Fibroblast of lung (primary cell): ENCODE measurements around the gene SLC2A5. TPM values are rescaled to one million over a fixed set of nuclear protein-coding genes. Genes with fewer than 3 reads are reported as not detected.

ENCODE experiments used
- DNase-seq, 2 donors: peaks; one replicate each; pipeline versions ENCODE4 v3.0.0 to v3.0.0-alpha.2; 2010; ENCODE audit warnings: low read depth in 2 of 2
- H2AFZ ChIP-seq: 2 replicates; pipeline ENCODE4 v1.5.1; 2012; ENCODE audit warnings: low read length, control low read depth, inconsistent platforms
- H3K27ac ChIP-seq: 2 replicates; pipeline ENCODE4 v1.5.1; 2011; ENCODE audit warnings: low read length, control low read depth; ENCODE audit not compliant: insufficient read depth
- H3K27me3 ChIP-seq: 2 replicates; pipeline ENCODE4 v1.5.1; 2011; ENCODE audit warnings: mild to moderate bottlenecking, low read length; ENCODE audit not compliant: control insufficient read depth, insufficient read depth
- H3K36me3 ChIP-seq: 2 replicates; pipeline ENCODE4 v1.5.1; 2011; ENCODE audit warnings: low read length; ENCODE audit not compliant: control insufficient read depth, insufficient read depth
- H3K4me1 ChIP-seq: 2 replicates; pipeline ENCODE4 v1.5.1; 2011; ENCODE audit warnings: low read length; ENCODE audit not compliant: control insufficient read depth, insufficient read depth; ENCODE audit errors: extremely low read depth
- H3K4me2 ChIP-seq: 2 replicates; pipeline ENCODE4 v1.5.1; 2011; ENCODE audit warnings: low read length, control low read depth; ENCODE audit not compliant: insufficient read depth; ENCODE audit errors: extremely low read depth
- H3K4me3 ChIP-seq, 4 experiments: fragments of 200-600 bp in 1 of 4; sonication (generic) in 1 of 4; replicated peaks in 1 of 4; 2 replicates each; pipeline ENCODE4 v1.5.1; 2011 to 2016; ENCODE audit warnings: low read length in 4 of 4, low read depth in 3 of 4, mild to moderate bottlenecking in 3 of 4, control low read depth in 2 of 4, inconsistent platforms in 1 of 4, mixed read lengths in 1 of 4; ENCODE audit not compliant: insufficient read depth in 1 of 4; ENCODE audit errors: control extremely low read depth in 1 of 4
- H3K79me2 ChIP-seq: 2 replicates; pipeline ENCODE4 v1.5.1; 2012; ENCODE audit warnings: mild to moderate bottlenecking, low read length, inconsistent platforms; ENCODE audit not compliant: control insufficient read depth, insufficient read depth
- H3K9ac ChIP-seq: 2 replicates; pipeline ENCODE4 v1.5.1; 2011; ENCODE audit warnings: mild to moderate bottlenecking, low read length, control low read depth; ENCODE audit not compliant: insufficient read depth
- H3K9me3 ChIP-seq: 2 replicates; pipeline ENCODE4 v1.5.1; 2012; ENCODE audit warnings: low read depth, low read length; ENCODE audit not compliant: control insufficient read depth, insufficient read depth
- H4K20me1 ChIP-seq: 2 replicates; pipeline ENCODE4 v1.5.1; 2011; ENCODE audit warnings: low read length; ENCODE audit not compliant: control insufficient read depth, insufficient read depth; ENCODE audit errors: extremely low read depth
- CTCF ChIP-seq, 2 donors: IDR thresholded peaks in 1 of 2; conservative IDR thresholded peaks in 1 of 2; 1 replicate in 1 of 2; 2 replicates in 1 of 2; pipeline ENCODE4 v1.5.1; 2011 to 2012; ENCODE audit warnings: low read length in 2 of 2, control low read depth in 1 of 2, inconsistent platforms in 1 of 2, low read depth in 1 of 2, mild to moderate bottlenecking in 1 of 2
- EZH2 ChIP-seq: IDR thresholded peaks from 2 replicates; pipeline ENCODE4 v1.5.1; 2012; ENCODE audit warnings: low read length, control low read depth, mild to moderate bottlenecking; ENCODE audit errors: missing control alignments
- polyA plus RNA-seq, 2 donors: library from polyadenylated mRNA; depleted of rRNA in 1 of 2; stranded (reverse) in 1 of 2; unstranded in 1 of 2; fragments of >200 nt; gene quantifications; 2 replicates each; pipeline ENCODE4 v1.2.1, GENCODE V29; 2011 to 2012; ENCODE audit warnings: missing spikeins in 1 of 2
- total RNA-seq: library from RNA; depleted of rRNA; stranded (reverse); fragments of >200 nt; gene quantifications from 2 replicates; pipeline ENCODE4 v1.2.1, GENCODE V29; 2014

SLC2A5 gene
- total and polyA plus RNA-seq, 2 donors (not counting 1 experiment from before 2014, with no cell fraction given), result 0.83 to 5.8 TPM

GRCh38 chr1:9112961-9113880 lies 43.8 kb upstream of the SLC2A5 start:
- H3K4me2 ChIP-seq, result no peak overlapping the region
- no peak overlapping the region for H2AFZ ChIP-seq
- H4K20me1 ChIP-seq, result no peaks in the 10 kb centered on the region
- H3K9ac ChIP-seq, result no peak overlapping the region
- no peak overlapping the region for H3K27ac ChIP-seq
- no peak for DNase-seq
- no peak overlapping the region for H3K4me3 ChIP-seq
- H3K27me3 ChIP-seq, result no peaks in the 10 kb centered on the region
- TF ChIP-seq EZH2, result no peak
- no peak for TF ChIP-seq CTCF (conservative IDR thresholded peaks at IDR 0.05 in 1 of 2, IDR thresholded peaks at IDR 0.05 in 1 of 2; ENCODE audit: low read depth in 1 of 2, low read length in 2 of 2)
- H3K36me3 ChIP-seq, result no peaks in the 10 kb centered on the region
- H3K4me1 ChIP-seq, result no peaks in the 10 kb centered on the region
- no peaks in the 10 kb centered on the region for H3K9me3 ChIP-seq
- no peaks in the 10 kb centered on the region for H3K79me2 ChIP-seq

- no peaks in the 10 kb centered on the region for H4K20me1 ChIP-seq
- no peak overlapping the region for H3K4me2 ChIP-seq
- H3K36me3 ChIP-seq, result no peaks in the 10 kb centered on the region
- no peak for DNase-seq
- no peak overlapping the region for H2AFZ ChIP-seq
- no peaks in the 10 kb centered on the region for H3K27me3 ChIP-seq
- H3K4me1 ChIP-seq, result no peaks in the 10 kb centered on the region
- no peaks in the 10 kb centered on the region for H3K79me2 ChIP-seq
- H3K4me3 ChIP-seq, result no peak overlapping the region
- no peak overlapping the region for H3K27ac ChIP-seq
- TF ChIP-seq CTCF (conservative IDR thresholded peaks at IDR 0.05 in 1 of 2, IDR thresholded peaks at IDR 0.05 in 1 of 2; ENCODE audit: low read depth in 1 of 2, low read length in 2 of 2), result no peak
- TF ChIP-seq EZH2, result no peak
- H3K9ac ChIP-seq, result no peak overlapping the region
- no peaks in the 10 kb centered on the region for H3K9me3 ChIP-seq
Observed at GRCh38 chr1:9111957-9112356, 42.5 kb upstream of the SLC2A5 start.

- no peak overlapping the region for H3K4me3 ChIP-seq
- no peak for TF ChIP-seq EZH2
- no peak for TF ChIP-seq CTCF (conservative IDR thresholded peaks at IDR 0.05 in 1 of 2, IDR thresholded peaks at IDR 0.05 in 1 of 2; ENCODE audit: low read depth in 1 of 2, low read length in 2 of 2)
- no peaks in the 10 kb centered on the region for H3K4me1 ChIP-seq
- DNase-seq, result no peak
- H3K27me3 ChIP-seq, result no peaks in the 10 kb centered on the region
- no peaks in the 10 kb centered on the region for H3K36me3 ChIP-seq
- no peak overlapping the region for H3K9ac ChIP-seq
- H3K4me2 ChIP-seq, result no peak overlapping the region
- H3K9me3 ChIP-seq, result no peaks in the 10 kb centered on the region
- H4K20me1 ChIP-seq, result no peaks in the 10 kb centered on the region
- no peaks in the 10 kb centered on the region for H3K79me2 ChIP-seq
- H2AFZ ChIP-seq, result no peak overlapping the region
- no peak overlapping the region for H3K27ac ChIP-seq
Observed at GRCh38 chr1:9111357-9111691, 41.9 kb upstream of the SLC2A5 start.
